GM12878 (cell line): Measurements from ENCODE around the gene SNCAIP. TPM values are rescaled to one million over a fixed set of nuclear protein-coding genes. Genes with fewer than 3 reads are reported as not detected.

Source experiments
- ATAC-seq: fragments of 200-7000 bp; cut with Tn5 transposase; 3 replicates; pipeline ENCODE4 v1.9.1; 2020; ENCODE audit warnings: mild to moderate bottlenecking, moderate library complexity
- BruUV-seq: library from RNA; stranded (reverse); fragments of 400-500 nt; replicated peaks from 2 replicates; lab custom pipeline; 2021; lab: Mats Ljungman, UMichigan
- CTCF ChIA-PET: fragments of 300-600 bp; sonication (Branson Sonifier 250); formaldehyde crosslinking; extraction: SDS; loops from one replicate; lab custom pipeline; 2021; ENCODE audit warnings: inconsistent platforms; lab: Yijun Ruan, JAX
- POLR2A ChIA-PET: fragments of 350-600 bp; formaldehyde crosslinking; extraction: SDS; loops from one replicate; lab custom pipeline; 2021; ENCODE audit warnings: inconsistent platforms; lab: Charles Lee
- RAD21 ChIA-PET: fragments of 300-600 bp; sonication (Branson Sonifier 250); formaldehyde crosslinking; loops from one replicate; lab custom pipeline; 2023; ENCODE audit warnings: antibody characterized with exemption; ENCODE audit not compliant: unreplicated experiment; lab: Charles Lee
- SMC1A ChIA-PET: fragments of 300-600 bp; sonication (Branson Sonifier 250); formaldehyde crosslinking; loops from one replicate; lab custom pipeline; 2023; ENCODE audit not compliant: unreplicated experiment, uncharacterized antibody; lab: Charles Lee
- DNase-seq: peaks from one replicate; pipeline ENCODE4 v3.0.0-alpha.2; 2011; ENCODE audit warnings: low read depth, low spot score
- FAIRE-seq: peaks from 3 replicates; lab custom pipeline; 2011; peaks lifted over from hg19 to GRCh38; lab: Jason Lieb, UNC
- H2AFZ ChIP-seq: 2 replicates; pipeline ENCODE4 v1.6.0; 2011; ENCODE audit warnings: low read depth, low read length, control low read depth; ENCODE audit not compliant: control insufficient read depth
- H3K27ac ChIP-seq: 2 replicates; pipeline ENCODE4 v1.5.1; 2011; ENCODE audit warnings: control low read depth; ENCODE audit not compliant: control insufficient read depth, insufficient read depth
- H3K27me3 ChIP-seq, 2 experiments: replicated peaks in 1 of 2; 2 replicates each; pipeline versions ENCODE4 v1.6.0 to v1.6.1; 2011; ENCODE audit warnings: low read length in 1 of 2; ENCODE audit not compliant: control insufficient read depth in 2 of 2, insufficient read depth in 2 of 2
- H3K36me3 ChIP-seq, 2 experiments: 2 replicates each; pipeline ENCODE4 v1.5.1; 2011; ENCODE audit warnings: low read length in 1 of 2; ENCODE audit not compliant: control insufficient read depth in 2 of 2, insufficient read depth in 2 of 2
- H3K4me1 ChIP-seq: 2 replicates; pipeline ENCODE4 v1.6.1; 2011; ENCODE audit warnings: mild to moderate bottlenecking, low read length, moderate library complexity, mixed read lengths; ENCODE audit not compliant: control insufficient read depth, insufficient read depth
- H3K4me2 ChIP-seq: 2 replicates; pipeline ENCODE4 v1.6.0; 2011; ENCODE audit warnings: control low read depth; ENCODE audit not compliant: control insufficient read depth, insufficient read depth
- H3K4me3 ChIP-seq: fragments of 200-600 bp; sonication (generic); 2 replicates; pipeline ENCODE4 v1.5.1; 2016
- H3K79me2 ChIP-seq: 2 replicates; pipeline ENCODE4 v1.6.0; 2011; ENCODE audit warnings: low read length; ENCODE audit not compliant: control insufficient read depth, insufficient read depth
- H3K9ac ChIP-seq: 2 replicates; pipeline ENCODE4 v1.8.0; 2011; ENCODE audit warnings: low read length, control low read depth, mixed read lengths; ENCODE audit not compliant: control insufficient read depth, insufficient read depth
- H3K9me3 ChIP-seq: replicated peaks from 3 replicates; pipeline ENCODE4 v1.5.1; 2011; ENCODE audit warnings: mild to moderate bottlenecking, low read length; ENCODE audit not compliant: control insufficient read depth, insufficient read depth
- H4K20me1 ChIP-seq: 2 replicates; pipeline ENCODE4 v1.6.0; 2011; ENCODE audit not compliant: control insufficient read depth, insufficient read depth
- ASH2L ChIP-seq: fragments of 300-600, 200-600 bp; sonication (generic); IDR thresholded peaks from 2 replicates; pipeline ENCODE4 v1.6.1; 2017; ENCODE audit warnings: low read depth, mild to moderate bottlenecking, borderline replicate concordance
- FOXM1 ChIP-seq: IDR thresholded peaks from 2 replicates; pipeline ENCODE4 v1.6.1; 2012; ENCODE audit warnings: low read depth, mild to moderate bottlenecking, inconsistent platforms, low read length, moderate library complexity
- IKZF1 ChIP-seq: fragments of 450-650 bp; conservative IDR thresholded peaks from 2 replicates; pipeline ENCODE4 v1.6.1; 2017; ENCODE audit warnings: antibody characterized with exemption, mild to moderate bottlenecking
- MEF2A ChIP-seq: IDR thresholded peaks from 2 replicates; pipeline ENCODE4 v1.6.1; 2011; ENCODE audit warnings: low read depth, mild to moderate bottlenecking, low read length, moderate library complexity; ENCODE audit not compliant: insufficient read depth
- MTA3 ChIP-seq: IDR thresholded peaks from 2 replicates; pipeline ENCODE4 v1.6.1; 2012; ENCODE audit warnings: low read length, inconsistent platforms, borderline replicate concordance
- MYB ChIP-seq: fragments of 150-350 bp; IDR thresholded peaks from 2 replicates; pipeline ENCODE4 v1.6.1; 2014; ENCODE audit warnings: mild to moderate bottlenecking, low read depth, low read length, borderline replicate concordance
- NFYA ChIP-seq: IDR thresholded peaks from 2 replicates; pipeline ENCODE4 v1.6.1; 2011; ENCODE audit warnings: low read depth, mild to moderate bottlenecking, low read length, improper control_type of control experiment, borderline replicate concordance
- RAD21 ChIP-seq: IDR thresholded peaks from 2 replicates; pipeline ENCODE4 v1.6.1; 2011; ENCODE audit warnings: mild to moderate bottlenecking, low read depth, low read length, moderate library complexity; ENCODE audit not compliant: insufficient read depth
- RBBP5 ChIP-seq: fragments of 200-600 bp; sonication (generic); conservative IDR thresholded peaks from 2 replicates; pipeline ENCODE4 v1.6.1; 2016
- SIX5 ChIP-seq: IDR thresholded peaks from 2 replicates; pipeline ENCODE4 v1.6.1; 2011; ENCODE audit warnings: mild to moderate bottlenecking, low read depth, low read length, moderate library complexity; ENCODE audit not compliant: severe bottlenecking
- SMAD5 ChIP-seq: IDR thresholded peaks from 2 replicates; pipeline ENCODE4 v1.6.1; 2016; ENCODE audit warnings: antibody characterized with exemption, low read depth
- SPI1 ChIP-seq: IDR thresholded peaks from 2 replicates; pipeline ENCODE4 v1.6.1; 2011; ENCODE audit warnings: low read depth, mild to moderate bottlenecking, low read length, moderate library complexity, borderline replicate concordance; ENCODE audit not compliant: insufficient read depth
- TCF7 ChIP-seq: IDR thresholded peaks from 2 replicates; pipeline ENCODE4 v1.6.1; 2014; ENCODE audit warnings: antibody characterized with exemption, borderline replicate concordance
- WRNIP1 ChIP-seq: IDR thresholded peaks from 2 replicates; pipeline ENCODE4 v1.6.1; 2011; ENCODE audit warnings: low read depth, low read length, improper control_type of control experiment, borderline replicate concordance
- YBX1 ChIP-seq: fragments of 450-650 bp; IDR thresholded peaks from 2 replicates; pipeline ENCODE4 v1.6.1; 2016; ENCODE audit warnings: antibody characterized with exemption
- WGBS: methylation state at CpG from one replicate; pipeline ENCODE4 v1.1.6; 2016; ENCODE audit warnings: low lambda C conversion rate; ENCODE audit not compliant: insufficient replicate concordance, insufficient coverage; ENCODE audit errors: missing lambda C conversion rate; 5-methylcytosine and 5-hydroxymethylcytosine counted together
- in situ Hi-C: fragments of 300-500 bp; cut with MboI; formaldehyde crosslinking; loops from 9 replicates; pipeline ENCODE4 v1.14.3; 2018; ENCODE audit warnings: mixed read lengths
- intact Hi-C: fragments of 100-400 bp; cut with micrococcal nuclease; formaldehyde crosslinking; loops from one replicate; pipeline ENCODE4 v1.14.2; 2022; ENCODE audit not compliant: unreplicated experiment
- polyA plus RNA-seq, 11 experiments: library from polyadenylated mRNA; depleted of rRNA in 4 of 11; unstranded in 6 of 11; stranded (reverse) in 5 of 11; fragments of >200 nt; fragmentation: Nextera tagmentation in 4 of 11; fragmentation: Illumina TruSeq in 1 of 11; extraction: Ambion mirVana in 4 of 11; extraction: Trizol in 1 of 11; gene quantifications; 1 replicate in 1 of 11; 2 replicates in 10 of 11; pipeline versions ENCODE4 v1.2.1 to v1.2.3, GENCODE V29; 2011 to 2016; ENCODE audit warnings: inconsistent platforms in 2 of 11, missing spikeins in 2 of 11, low read depth in 1 of 11
- total RNA-seq, 4 experiments: library from RNA; depleted of rRNA in 3 of 4; stranded (reverse); fragments of >200 nt in 3 of 4; fragmentation: Illumina TruSeq in 1 of 4; extraction: Trizol in 1 of 4; gene quantifications; 2 replicates each; pipeline versions ENCODE4 v1.2.1 to v1.2.3, GENCODE V29; 2013 to 2021
- TF ChIP-seq, protein P1 (sequence below): fragments of 450-650 bp; IDR thresholded peaks from 2 replicates; pipeline ENCODE4 v1.6.1; 2016; ENCODE audit warnings: mild to moderate bottlenecking

Gene SNCAIP
- total and polyA plus RNA-seq, 10 of the 15 experiments (the other 5 are each of a cell fraction or from before 2014, with no cell fraction given), result 0.03 to 0.62 (median 0.16) TPM; not detected in 1

GRCh38 chr5:122310889-122311288, 1.1 kb upstream of the SNCAIP start:
- no peak overlapping the region for H2AFZ ChIP-seq

More at GRCh38 chr5:122310889-122311288, 1.1 kb upstream of the SNCAIP start:
- ATAC-seq, result no peak
- H3K9me3 ChIP-seq, result no peaks in the 10 kb centered on the region
- ChIA-PET RAD21 (no interaction called here), SMC1A (no interaction called here), POLR2A (no interaction called here), CTCF (no interaction called here)
- H3K36me3 ChIP-seq, result no peaks in the 10 kb centered on the region
- no peaks in the 10 kb centered on the region for H4K20me1 ChIP-seq
- DNase-seq, result no peak
- H3K27ac ChIP-seq, result no peak overlapping the region
- no peak overlapping the region for H3K9ac ChIP-seq
- in situ Hi-C loops (no loop called here), intact Hi-C loops (no loop called here)
- TF ChIP-seq MTA3 (no peak), RAD21 (no peak), RBBP5 (no peak), SIX5 (no peak), NFYA (no peak), IKZF1 (no peak), ASH2L (no peak), TCF7 (no peak), FOXM1 (no peak), MEF2A (no peak), YBX1 (no peak), SPI1 (no peak), WRNIP1 (no peak), SMAD5 (no peak), MYB (no peak)
- TF ChIP-seq, protein P1, sequence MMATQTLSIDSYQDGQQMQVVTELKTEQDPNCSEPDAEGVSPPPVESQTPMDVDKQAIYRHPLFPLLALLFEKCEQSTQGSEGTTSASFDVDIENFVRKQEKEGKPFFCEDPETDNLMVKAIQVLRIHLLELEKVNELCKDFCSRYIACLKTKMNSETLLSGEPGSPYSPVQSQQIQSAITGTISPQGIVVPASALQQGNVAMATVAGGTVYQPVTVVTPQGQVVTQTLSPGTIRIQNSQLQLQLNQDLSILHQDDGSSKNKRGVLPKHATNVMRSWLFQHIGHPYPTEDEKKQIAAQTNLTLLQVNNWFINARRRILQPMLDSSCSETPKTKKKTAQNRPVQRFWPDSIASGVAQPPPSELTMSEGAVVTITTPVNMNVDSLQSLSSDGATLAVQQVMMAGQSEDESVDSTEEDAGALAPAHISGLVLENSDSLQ, result no peak
- H3K79me2 ChIP-seq, result no peaks in the 10 kb centered on the region
- H3K4me2 ChIP-seq, result no peak overlapping the region
- WGBS, result 38% methylated on average over 7 of the region's 7 CpGs
- no peaks in the 10 kb centered on the region for H3K4me1 ChIP-seq
- H3K4me3 ChIP-seq, result no peak overlapping the region
- no peak for FAIRE-seq
- BruUV-seq, result no TSS peak
- peaks cover 2 to 12% of the 10 kb centered on the region in 2 experiments for H3K27me3 ChIP-seq
